AG04449 (cell line): ENCODE results near the gene MED1.
"Not testable (repeated sequence)": the region's sequence is repeated elsewhere in the genome, so short reads cannot be mapped to it uniquely, and the experiment has no call there.

ENCODE experiments used
- CTCF ChIA-PET: fragments of 350-600 bp; formaldehyde crosslinking; extraction: SDS; loops from one replicate; lab custom pipeline; 2021; ENCODE audit warnings: antibody characterized with exemption; lab: Yijun Ruan, JAX
- POLR2A ChIA-PET: fragments of 400-600, 350-600 bp; formaldehyde crosslinking; extraction: SDS; loops from one replicate; lab custom pipeline; 2020; ENCODE audit warnings: antibody characterized with exemption, inconsistent platforms; lab: Yijun Ruan, JAX
- DNase-seq: peaks from one replicate; pipeline ENCODE4 v3.0.0-alpha.2; 2010; ENCODE audit warnings: low read depth, low spot score
- H3K4me3 ChIP-seq: 2 replicates; pipeline ENCODE4 v1.5.1; 2011; ENCODE audit warnings: low read depth, mild to moderate bottlenecking, control low read depth, low read length
- TF ChIP-seq, protein P1 (sequence below): IDR thresholded peaks from one replicate; pipeline ENCODE4 v1.5.1; 2011; ENCODE audit warnings: mild to moderate bottlenecking, moderate library complexity, low read length, control low read depth, inconsistent platforms; ENCODE audit not compliant: insufficient read depth; ENCODE audit errors: missing control alignments

The MED1 gene

DNA sequence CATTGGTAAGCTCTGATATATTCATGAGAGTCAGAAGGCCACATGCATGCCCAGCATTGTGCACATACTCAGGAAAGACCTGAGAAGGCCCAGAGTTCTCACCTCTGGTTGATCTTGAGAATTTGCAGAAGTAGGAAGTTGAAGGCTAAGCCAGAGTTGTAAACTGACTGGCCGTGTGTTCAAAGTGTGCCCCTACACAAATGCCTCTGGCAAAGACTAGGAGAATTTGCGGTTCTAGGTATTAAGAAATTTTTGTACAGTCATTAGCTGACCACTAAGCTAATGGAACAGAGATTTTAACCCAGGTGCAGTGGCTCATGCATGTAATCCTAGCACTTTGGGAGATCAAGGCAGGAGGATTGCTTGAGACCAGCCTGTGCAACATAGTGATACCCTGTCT, 74.6 kb downstream of the MED1 start:
- ChIA-PET POLR2A (no interaction called here), CTCF (no interaction called here)
- no peak for DNase-seq
- no peak overlapping the region for H3K4me3 ChIP-seq
- TF ChIP-seq, protein P1, sequence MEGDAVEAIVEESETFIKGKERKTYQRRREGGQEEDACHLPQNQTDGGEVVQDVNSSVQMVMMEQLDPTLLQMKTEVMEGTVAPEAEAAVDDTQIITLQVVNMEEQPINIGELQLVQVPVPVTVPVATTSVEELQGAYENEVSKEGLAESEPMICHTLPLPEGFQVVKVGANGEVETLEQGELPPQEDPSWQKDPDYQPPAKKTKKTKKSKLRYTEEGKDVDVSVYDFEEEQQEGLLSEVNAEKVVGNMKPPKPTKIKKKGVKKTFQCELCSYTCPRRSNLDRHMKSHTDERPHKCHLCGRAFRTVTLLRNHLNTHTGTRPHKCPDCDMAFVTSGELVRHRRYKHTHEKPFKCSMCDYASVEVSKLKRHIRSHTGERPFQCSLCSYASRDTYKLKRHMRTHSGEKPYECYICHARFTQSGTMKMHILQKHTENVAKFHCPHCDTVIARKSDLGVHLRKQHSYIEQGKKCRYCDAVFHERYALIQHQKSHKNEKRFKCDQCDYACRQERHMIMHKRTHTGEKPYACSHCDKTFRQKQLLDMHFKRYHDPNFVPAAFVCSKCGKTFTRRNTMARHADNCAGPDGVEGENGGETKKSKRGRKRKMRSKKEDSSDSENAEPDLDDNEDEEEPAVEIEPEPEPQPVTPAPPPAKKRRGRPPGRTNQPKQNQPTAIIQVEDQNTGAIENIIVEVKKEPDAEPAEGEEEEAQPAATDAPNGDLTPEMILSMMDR, result no peak

DNA sequence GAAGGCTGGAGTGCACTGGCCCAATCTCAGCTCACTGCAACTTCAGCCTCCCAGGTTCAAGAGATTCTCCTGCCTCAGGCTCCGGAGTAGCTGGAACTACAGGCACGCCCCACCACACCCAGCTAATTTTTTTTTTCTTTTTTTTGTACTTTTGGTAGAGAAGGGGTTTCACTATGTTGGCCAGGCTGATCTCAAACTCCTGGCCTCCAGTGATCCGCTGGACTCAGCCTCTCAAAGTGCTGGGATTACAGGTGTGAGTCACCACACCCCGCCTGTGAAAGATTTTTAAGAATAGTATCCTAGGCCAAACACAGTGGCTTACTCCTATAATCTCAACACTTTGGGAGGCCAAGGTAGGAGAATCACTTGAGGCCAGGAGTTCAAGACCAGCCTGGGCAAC, 83.3 kb downstream of the MED1 start:
- POLR2A ChIA-PET, DNase-seq, H3K4me3 ChIP-seq, CTCF ChIA-PET: not testable (repeated sequence)

DNA sequence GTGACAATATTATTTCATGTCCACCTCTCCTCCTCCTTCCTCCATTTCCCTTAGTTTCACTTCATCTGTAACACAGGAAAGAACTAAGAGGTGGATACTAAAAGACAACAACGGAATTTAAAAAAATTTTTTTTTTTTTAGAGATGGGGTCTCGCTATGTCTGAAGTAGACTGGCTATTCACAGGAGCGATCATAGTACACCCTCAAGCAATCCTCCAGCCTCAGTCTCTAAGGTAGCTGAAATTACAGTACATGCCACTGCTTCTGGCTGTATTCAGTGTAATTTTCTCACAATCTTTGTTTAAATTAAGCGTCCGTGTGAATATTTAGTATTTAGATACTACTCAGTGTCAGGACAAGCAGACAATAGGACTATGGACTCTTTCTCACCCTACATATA, 85.2 kb downstream of the MED1 start:
- ChIA-PET CTCF (interaction anchor here (0.9 kb wide), 1 partner anchor 13 kb away, joined by 3 read pairs; no protein-coding TSS in a partner anchor), POLR2A (no interaction called here)
- DNase-seq, result no peak
- H3K4me3 ChIP-seq, result no peak overlapping the region
- TF ChIP-seq, protein P1, result no peak

DNA sequence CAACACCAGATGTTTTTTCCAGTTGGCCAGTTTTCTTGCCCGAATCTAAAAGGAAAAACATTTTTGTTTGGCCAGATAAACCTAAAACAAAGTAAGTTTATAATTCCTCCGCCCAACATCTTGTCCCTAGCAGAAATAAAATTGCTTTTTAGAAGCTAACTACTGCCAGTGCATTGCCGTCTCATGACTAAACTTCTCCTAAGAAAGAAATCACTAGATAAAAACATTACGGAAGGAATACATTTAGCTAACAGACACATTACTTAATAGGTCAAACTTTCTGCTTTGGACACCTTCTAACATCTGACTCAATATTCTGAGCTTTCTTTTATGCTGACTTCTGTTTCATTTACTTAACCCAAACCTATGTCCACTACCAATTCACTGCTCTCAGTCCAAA, 85.8 kb downstream of the MED1 start:
- TF ChIP-seq, protein P1, result no peak
- ChIA-PET POLR2A (no interaction called here), CTCF (no interaction called here)
- H3K4me3 ChIP-seq, result no peak overlapping the region
- no peak for DNase-seq

DNA sequence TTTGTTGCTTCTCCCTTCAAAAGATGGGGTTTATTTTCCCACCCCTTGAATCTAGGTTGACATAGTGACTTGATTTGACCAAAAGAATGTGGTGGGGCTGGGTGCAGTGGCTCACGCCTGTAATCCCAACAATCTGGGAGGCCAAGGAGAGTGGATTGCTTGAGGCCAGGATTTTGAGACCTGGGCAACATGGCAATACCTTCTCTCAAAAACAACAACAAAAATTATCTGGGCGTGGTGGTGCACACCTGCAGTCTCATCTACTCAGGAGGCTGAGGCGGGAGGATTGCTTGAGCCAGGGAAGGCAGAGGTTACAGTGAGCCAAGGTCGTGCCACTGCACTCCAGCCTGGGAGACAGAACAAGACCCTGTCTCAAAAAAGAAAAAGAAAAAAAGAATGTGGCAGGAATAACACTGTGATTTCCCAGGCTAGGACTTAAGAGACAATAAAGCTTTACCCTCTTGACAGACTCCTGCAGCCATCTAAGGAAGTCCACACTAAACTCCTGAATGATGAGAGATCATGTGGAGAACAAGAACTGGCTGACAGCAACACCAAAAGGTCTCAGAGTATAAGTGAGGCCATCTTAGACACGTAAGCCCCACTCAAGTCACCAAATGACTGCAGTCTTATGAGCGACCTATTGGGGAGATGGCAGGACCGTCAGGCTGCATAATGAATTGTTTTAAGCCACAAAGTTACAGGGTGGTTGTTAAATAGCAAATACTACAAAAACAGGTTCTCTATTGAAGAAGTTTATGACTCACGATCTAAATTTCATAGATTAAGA, 86.6 kb downstream of the MED1 start:
- ChIA-PET CTCF (no interaction called here), POLR2A (interaction anchor here (0.7 kb wide), 1 partner anchor 103 kb away, joined by 3 read pairs; no protein-coding TSS in a partner anchor)
- no peak overlapping the region for H3K4me3 ChIP-seq
- no peak for DNase-seq
- TF ChIP-seq, protein P1, result no peak

- DNase-seq, result no peak
- POLR2A ChIA-PET, result no interaction called here
- TF ChIP-seq, protein P1, result no peak
- CTCF ChIA-PET, result no interaction called here
- H3K4me3 ChIP-seq, result no peak overlapping the region
Observed at GRCh38 chr17:39361064-39361463, 90.0 kb downstream of the MED1 start.

GRCh38 chr17:39360537-39360936, 90.5 kb downstream of the MED1 start:
- POLR2A ChIA-PET, result no interaction called here
- no peak for DNase-seq
- H3K4me3 ChIP-seq, result no peak overlapping the region
- TF ChIP-seq, protein P1, result no peak
- CTCF ChIA-PET, result no interaction called here
